K562 (cell line): Measurements from ENCODE around the gene VDAC1. TPM values are rescaled to one million over a fixed set of nuclear protein-coding genes. Genes with fewer than 3 reads are reported as not detected.
A peak's percentile ranks its signal among the peaks of the same experiment; 100 is the strongest.

ENCODE experiments used
- ATAC-seq: fragments of 200-7000 bp; cut with Tn5 transposase; 3 replicates; pipeline ENCODE4 v1.9.1; 2020; ENCODE audit warnings: moderate library complexity
- BruUV-seq: library from RNA; stranded (reverse); fragments of 400-500 nt; replicated peaks from 2 replicates; lab custom pipeline; 2021; lab: Mats Ljungman, UMichigan
- CTCF ChIA-PET: fragments of 300-600 bp; formaldehyde crosslinking; extraction: SDS; loops from one replicate; lab custom pipeline; 2021; ENCODE audit warnings: low intra/inter-chr PET ratio; lab: Yijun Ruan, JAX
- POLR2A ChIA-PET: fragments of 300-600, 350-650 bp; sonication (Branson Sonifier 250); formaldehyde crosslinking; extraction: SDS; loops from one replicate; lab custom pipeline; 2021; ENCODE audit warnings: antibody characterized with exemption, inconsistent platforms; lab: Yijun Ruan, JAX
- DNase-seq, 4 experiments: peaks; one replicate each; pipeline versions ENCODE4 v3.0.0 to v3.0.0-alpha.2; 2011 to 2018; ENCODE audit warnings: low spot score in 3 of 4, mixed read lengths in 3 of 4; ENCODE audit errors: extremely low read depth in 1 of 4
- FAIRE-seq: peaks from 2 replicates; lab custom pipeline; 2011; peaks lifted over from hg19 to GRCh38; lab: Jason Lieb, UNC
- H2AFZ ChIP-seq: 2 replicates; pipeline ENCODE4 v1.6.0; 2011; ENCODE audit warnings: low read depth, low read length, control low read depth, inconsistent platforms
- H3K27ac ChIP-seq: fragments of 200-600 bp; 3 replicates; pipeline ENCODE4 v1.8.0; 2011; ENCODE audit warnings: low read depth, mild to moderate bottlenecking, control low read depth, inconsistent platforms, low read length, moderate library complexity, mixed read lengths; ENCODE audit errors: extremely low read depth
- H3K27me3 ChIP-seq, 2 experiments: fragments of 300-600 bp in 1 of 2; 2 replicates in 1 of 2; 3 replicates in 1 of 2; pipeline versions ENCODE4 v1.6.0 to v1.8.0; 2011; ENCODE audit warnings: inconsistent platforms in 2 of 2, low read length in 2 of 2, mild to moderate bottlenecking in 1 of 2, mixed read lengths in 1 of 2, moderate library complexity in 1 of 2; ENCODE audit not compliant: control insufficient read depth in 2 of 2, insufficient read depth in 2 of 2
- H3K36me3 ChIP-seq: fragments of 300-600 bp; 3 replicates; pipeline ENCODE4 v1.8.0; 2011; ENCODE audit warnings: mild to moderate bottlenecking, low read length, inconsistent platforms; ENCODE audit not compliant: control insufficient read depth, insufficient read depth
- H3K4me1 ChIP-seq, 2 experiments: fragments of 200-600 bp in 1 of 2; replicated peaks in 1 of 2; 2 replicates in 1 of 2; 3 replicates in 1 of 2; pipeline versions ENCODE4 v1.5.1 to v1.8.0; 2011; ENCODE audit warnings: inconsistent platforms in 2 of 2, low read length in 2 of 2, mild to moderate bottlenecking in 1 of 2, mixed read lengths in 1 of 2, moderate library complexity in 1 of 2; ENCODE audit not compliant: control insufficient read depth in 2 of 2, insufficient read depth in 2 of 2
- H3K4me2 ChIP-seq: 2 replicates; pipeline ENCODE4 v1.6.1; 2011; ENCODE audit warnings: low read length, control low read depth, inconsistent platforms, mixed read lengths; ENCODE audit not compliant: insufficient read depth
- H3K4me3 ChIP-seq: fragments of 200-600 bp; sonication (generic), shearing (Covaris generic); 2 replicates; pipeline ENCODE4 v1.5.1; 2016; ENCODE audit warnings: control low read depth, inconsistent platforms
- H3K79me2 ChIP-seq: fragments of 200-600 bp; 3 replicates; pipeline ENCODE4 v1.8.0; 2011; ENCODE audit warnings: low read length, inconsistent platforms; ENCODE audit not compliant: control insufficient read depth, insufficient read depth
- H3K9ac ChIP-seq, 2 experiments: 2 replicates each; pipeline versions ENCODE4 v1.6.0 to v1.6.1; 2011; ENCODE audit warnings: low read depth in 2 of 2, low read length in 2 of 2, control low read depth in 1 of 2, inconsistent platforms in 1 of 2, mild to moderate bottlenecking in 1 of 2, mixed read lengths in 1 of 2; ENCODE audit not compliant: insufficient read depth in 1 of 2
- H3K9me1 ChIP-seq: one replicate; pipeline ENCODE4 v1.6.0; 2011; ENCODE audit warnings: inconsistent platforms, mild to moderate bottlenecking, low read length, moderate library complexity; ENCODE audit not compliant: control insufficient read depth, insufficient read depth
- H3K9me3 ChIP-seq: replicated peaks from 2 replicates; pipeline ENCODE4 v1.5.1; 2011; ENCODE audit warnings: low read depth, low read length, inconsistent platforms; ENCODE audit not compliant: control insufficient read depth, insufficient read depth
- H4K20me1 ChIP-seq: replicated peaks from 2 replicates; pipeline ENCODE4 v1.6.1; 2011; ENCODE audit warnings: low read length, inconsistent platforms, mixed read lengths; ENCODE audit not compliant: control insufficient read depth, insufficient read depth
- FOSL1 ChIP-seq: fragments of 200-800 bp; sonication (Bioruptor generic); conservative IDR thresholded peaks from 2 replicates; pipeline ENCODE4 v1.6.1; 2016; ENCODE audit warnings: missing genetic modification characterization, missing compliant biosample characterization
- LARP7 ChIP-seq: fragments of 450-650 bp; IDR thresholded peaks from 2 replicates; pipeline ENCODE4 v1.6.1; 2016
- MCM7 ChIP-seq, 2 experiments: fragments of 450-650 bp; IDR thresholded peaks; 2 replicates each; pipeline ENCODE4 v1.6.1; 2016 to 2018
- NFRKB ChIP-seq: fragments of 450-650 bp; IDR thresholded peaks from 2 replicates; pipeline ENCODE4 v1.6.1; 2016; ENCODE audit warnings: low read depth
- PHF20 ChIP-seq: fragments of 450-650 bp; IDR thresholded peaks from 2 replicates; pipeline ENCODE4 v1.6.1; 2018; ENCODE audit not compliant: partially characterized antibody
- TBL1XR1 ChIP-seq, 2 experiments: IDR thresholded peaks; 2 replicates each; pipeline ENCODE4 v1.6.1; 2012; ENCODE audit warnings: improper control_type of control experiment in 2 of 2, low read length in 2 of 2, mild to moderate bottlenecking in 1 of 2
- TFAM ChIP-seq: fragments of 250-450 bp; sonication (Bioruptor Pico); conservative IDR thresholded peaks from 2 replicates; pipeline ENCODE4 v1.5.0; 2021; ENCODE audit warnings: mild to moderate bottlenecking, moderate library complexity
- ZFP30 ChIP-seq: fragments of 250-450 bp; sonication (Bioruptor Pico); IDR thresholded peaks from 2 replicates; pipeline ENCODE4 v1.8.0; 2022; ENCODE audit warnings: moderate library complexity, mild to moderate bottlenecking, inconsistent platforms, borderline replicate concordance
- ZNF134 ChIP-seq: fragments of 250-450 bp; sonication (Bioruptor Pico); conservative IDR thresholded peaks from 2 replicates; pipeline ENCODE4 v1.4.0; 2020
- ZNF143 ChIP-seq: sonication (generic); formaldehyde crosslinking; IDR thresholded peaks from 2 replicates; pipeline ENCODE4 v1.9.0; 2022; ENCODE audit warnings: mild to moderate bottlenecking, missing genetic modification reagents
- ZNF174 ChIP-seq: fragments of 250-450 bp; sonication (Bioruptor Pico); IDR thresholded peaks from 2 replicates; pipeline ENCODE4 v1.4.0; 2020; ENCODE audit warnings: mild to moderate bottlenecking
- ZNF184 ChIP-seq: sonication (generic); formaldehyde crosslinking; IDR thresholded peaks from 2 replicates; pipeline ENCODE4 v1.5.0; 2020; ENCODE audit warnings: missing genetic modification reagents
- ZNF445 ChIP-seq: fragments of 250-450 bp; sonication (Bioruptor Pico); IDR thresholded peaks from 2 replicates; pipeline ENCODE4 v1.4.0; 2020; ENCODE audit warnings: low read depth, mild to moderate bottlenecking, moderate library complexity
- WGBS: fragments of 100-300 bp; shearing (Covaris generic); methylation state at CpG from one replicate; pipeline ENCODE4 v1.1.6; 2016; ENCODE audit warnings: low coverage, mixed read lengths; ENCODE audit not compliant: insufficient coverage; ENCODE audit errors: missing lambda C conversion rate; 5-methylcytosine and 5-hydroxymethylcytosine counted together
- in situ Hi-C: fragments of 300-500 bp; cut with MboI; formaldehyde crosslinking; loops from 4 replicates; pipeline ENCODE4 v1.15.0; 2018; ENCODE audit warnings: inconsistent platforms, mixed read lengths
- intact Hi-C: fragments of 100-400 bp; cut with micrococcal nuclease; formaldehyde crosslinking; loops from 2 replicates; pipeline ENCODE4 v1.14.2; 2022
- polyA plus RNA-seq, 8 experiments: library from polyadenylated mRNA; depleted of rRNA in 4 of 8; stranded (reverse) in 5 of 8; unstranded in 3 of 8; fragments of >200 nt; fragmentation: Nextera tagmentation in 2 of 8; fragmentation: Illumina TruSeq in 1 of 8; extraction: Ambion mirVana in 2 of 8; extraction: Trizol in 1 of 8; gene quantifications; 2 replicates each; pipeline versions ENCODE4 v1.2.1 to v1.2.3, GENCODE V29; 2011 to 2014; ENCODE audit warnings: inconsistent platforms in 1 of 8, missing spikeins in 1 of 8
- total RNA-seq, 7 experiments: library from RNA; depleted of rRNA in 6 of 7; stranded (reverse); fragments of >200 nt in 6 of 7; fragmentation: Illumina TruSeq in 2 of 7; extraction: Trizol in 2 of 7; gene quantifications; 2 replicates each; pipeline versions ENCODE4 v1.2.1 to v1.2.3, GENCODE V29; 2011 to 2021; ENCODE audit warnings: low replicate concordance in 1 of 7
- TF ChIP-seq, protein P1 (sequence below): fragments of 250-450 bp; sonication (Bioruptor Pico); IDR thresholded peaks from 2 replicates; pipeline ENCODE4 v1.5.0; 2020; ENCODE audit warnings: mild to moderate bottlenecking, borderline replicate concordance
- TF ChIP-seq, protein P2 (sequence below): sonication (generic); formaldehyde crosslinking; IDR thresholded peaks from 2 replicates; pipeline ENCODE4 v1.8.0; 2023; ENCODE audit warnings: mild to moderate bottlenecking, missing genetic modification reagents
- TF ChIP-seq, protein P3 (sequence below): fragments of 250-450 bp; sonication (Bioruptor Pico); IDR thresholded peaks from 2 replicates; pipeline ENCODE4 v1.8.0; 2021; ENCODE audit warnings: mild to moderate bottlenecking, moderate library complexity

VDAC1 gene
- total and polyA plus RNA-seq, 9 of the 15 experiments (the other 6 are each of a cell fraction or from before 2014, with no cell fraction given) = 168 to 366 (median 293) TPM

DNA sequence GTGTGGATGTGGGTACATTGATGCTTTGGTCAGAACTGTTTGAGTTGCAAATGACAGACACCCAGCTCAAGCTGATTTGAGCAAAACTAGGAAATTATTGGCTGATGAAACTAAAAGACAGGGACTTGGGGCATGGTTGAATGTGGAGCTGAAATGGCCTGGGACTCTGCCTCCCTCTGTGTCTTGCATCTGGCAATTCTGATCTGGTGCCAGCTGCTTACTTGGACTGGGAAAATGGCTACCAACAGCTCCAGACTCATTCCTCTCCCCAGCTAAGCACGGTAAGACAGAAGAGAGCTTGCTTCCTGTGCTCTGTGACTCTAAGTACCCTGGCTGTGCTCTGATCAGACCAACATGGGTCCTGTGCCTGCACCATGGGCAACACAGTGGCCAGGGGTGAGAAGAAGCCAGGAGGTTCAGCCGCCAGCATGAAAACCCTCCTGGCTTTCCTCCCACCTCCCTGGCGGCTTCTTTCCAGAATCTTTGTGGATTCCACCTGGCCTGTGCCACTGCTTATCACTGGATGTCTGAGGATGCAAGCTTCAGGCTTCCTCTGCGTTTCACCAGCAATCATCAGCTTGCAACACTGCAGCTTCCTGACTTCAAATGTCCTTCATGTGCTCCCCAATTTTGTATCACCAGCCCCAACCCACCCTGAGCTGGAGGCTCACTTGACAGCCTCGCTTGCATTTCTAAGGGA lies 80.4 kb downstream of the VDAC1 start:
- intact Hi-C loops = no loop called here
- in situ Hi-C loops = no loop called here
- no peaks in the 10 kb centered on the region for H3K9me3 ChIP-seq
- no peak; the same call in 2 of the 3 replicates for ATAC-seq
- POLR2A ChIA-PET = interaction anchor here (0.8 to 1.1 kb wide), 2 partner anchors 11 to 22 kb away, joined by 3 read pairs; no protein-coding TSS in a partner anchor
- peak; percentile 40 for FAIRE-seq
- peak overlapping the region; percentile 8; the same call in 1 of the 2 replicates for H3K4me2 ChIP-seq
- WGBS = 26% methylated on average over 5 of the region's 5 CpGs
- H3K79me2 ChIP-seq = no peaks in the 10 kb centered on the region
- CTCF ChIA-PET = interaction anchor here (0.6 kb wide), 2 partner anchors 11 to 12 kb away, joined by 3 to 5 read pairs; no protein-coding TSS in a partner anchor
- H3K36me3 ChIP-seq = no peaks in the 10 kb centered on the region
- peaks cover 7 to 11% of the 10 kb centered on the region in 2 experiments; a peak in 4 of 5 replicates for H3K4me1 ChIP-seq
- H3K9ac ChIP-seq = peak overlapping the region in 1 of 2 experiments; percentile 49; a peak in 1 of 4 replicates
- no peak for DNase-seq
- H3K4me3 ChIP-seq = no peak overlapping the region
- no peak overlapping the region for H3K27ac ChIP-seq
- BruUV-seq = no TSS peak
- H2AFZ ChIP-seq = peak overlapping the region; percentile 66; the same call in 1 of the 2 replicates
- no peaks in the 10 kb centered on the region for H4K20me1 ChIP-seq
- H3K27me3 ChIP-seq = no peaks in the 10 kb centered on the region
- H3K9me1 ChIP-seq = no peaks in the 10 kb centered on the region
- TF ChIP-seq MCM7 (IDR thresholded peaks at IDR 0.05) (no peak), ZNF445 (CRISPR knock-in tag) (no peak), TBL1XR1 (IDR thresholded peaks at IDR 0.05; ENCODE audit: low read length in 2 of 2) (no peak), PHF20 (no peak), LARP7 (no peak), ZNF143 (no peak), NFRKB (no peak), ZNF184 (CRISPR knock-in tag) (no peak), ZNF134 (CRISPR knock-in tag) (no peak), ZFP30 (CRISPR knock-in tag) (no peak), FOSL1 (tag) (no peak), TFAM (CRISPR knock-in tag) (no peak), ZNF174 (CRISPR knock-in tag) (no peak)
- TF ChIP-seq, protein P1, sequence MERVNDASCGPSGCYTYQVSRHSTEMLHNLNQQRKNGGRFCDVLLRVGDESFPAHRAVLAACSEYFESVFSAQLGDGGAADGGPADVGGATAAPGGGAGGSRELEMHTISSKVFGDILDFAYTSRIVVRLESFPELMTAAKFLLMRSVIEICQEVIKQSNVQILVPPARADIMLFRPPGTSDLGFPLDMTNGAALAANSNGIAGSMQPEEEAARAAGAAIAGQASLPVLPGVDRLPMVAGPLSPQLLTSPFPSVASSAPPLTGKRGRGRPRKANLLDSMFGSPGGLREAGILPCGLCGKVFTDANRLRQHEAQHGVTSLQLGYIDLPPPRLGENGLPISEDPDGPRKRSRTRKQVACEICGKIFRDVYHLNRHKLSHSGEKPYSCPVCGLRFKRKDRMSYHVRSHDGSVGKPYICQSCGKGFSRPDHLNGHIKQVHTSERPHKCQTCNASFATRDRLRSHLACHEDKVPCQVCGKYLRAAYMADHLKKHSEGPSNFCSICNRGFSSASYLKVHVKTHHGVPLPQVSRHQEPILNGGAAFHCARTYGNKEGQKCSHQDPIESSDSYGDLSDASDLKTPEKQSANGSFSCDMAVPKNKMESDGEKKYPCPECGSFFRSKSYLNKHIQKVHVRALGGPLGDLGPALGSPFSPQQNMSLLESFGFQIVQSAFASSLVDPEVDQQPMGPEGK = no peak
- TF ChIP-seq, protein P2, sequence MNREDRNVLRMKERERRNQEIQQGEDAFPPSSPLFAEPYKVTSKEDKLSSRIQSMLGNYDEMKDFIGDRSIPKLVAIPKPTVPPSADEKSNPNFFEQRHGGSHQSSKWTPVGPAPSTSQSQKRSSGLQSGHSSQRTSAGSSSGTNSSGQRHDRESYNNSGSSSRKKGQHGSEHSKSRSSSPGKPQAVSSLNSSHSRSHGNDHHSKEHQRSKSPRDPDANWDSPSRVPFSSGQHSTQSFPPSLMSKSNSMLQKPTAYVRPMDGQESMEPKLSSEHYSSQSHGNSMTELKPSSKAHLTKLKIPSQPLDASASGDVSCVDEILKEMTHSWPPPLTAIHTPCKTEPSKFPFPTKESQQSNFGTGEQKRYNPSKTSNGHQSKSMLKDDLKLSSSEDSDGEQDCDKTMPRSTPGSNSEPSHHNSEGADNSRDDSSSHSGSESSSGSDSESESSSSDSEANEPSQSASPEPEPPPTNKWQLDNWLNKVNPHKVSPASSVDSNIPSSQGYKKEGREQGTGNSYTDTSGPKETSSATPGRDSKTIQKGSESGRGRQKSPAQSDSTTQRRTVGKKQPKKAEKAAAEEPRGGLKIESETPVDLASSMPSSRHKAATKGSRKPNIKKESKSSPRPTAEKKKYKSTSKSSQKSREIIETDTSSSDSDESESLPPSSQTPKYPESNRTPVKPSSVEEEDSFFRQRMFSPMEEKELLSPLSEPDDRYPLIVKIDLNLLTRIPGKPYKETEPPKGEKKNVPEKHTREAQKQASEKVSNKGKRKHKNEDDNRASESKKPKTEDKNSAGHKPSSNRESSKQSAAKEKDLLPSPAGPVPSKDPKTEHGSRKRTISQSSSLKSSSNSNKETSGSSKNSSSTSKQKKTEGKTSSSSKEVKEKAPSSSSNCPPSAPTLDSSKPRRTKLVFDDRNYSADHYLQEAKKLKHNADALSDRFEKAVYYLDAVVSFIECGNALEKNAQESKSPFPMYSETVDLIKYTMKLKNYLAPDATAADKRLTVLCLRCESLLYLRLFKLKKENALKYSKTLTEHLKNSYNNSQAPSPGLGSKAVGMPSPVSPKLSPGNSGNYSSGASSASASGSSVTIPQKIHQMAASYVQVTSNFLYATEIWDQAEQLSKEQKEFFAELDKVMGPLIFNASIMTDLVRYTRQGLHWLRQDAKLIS (CRISPR knock-in tag) = no peak
- TF ChIP-seq, protein P3, sequence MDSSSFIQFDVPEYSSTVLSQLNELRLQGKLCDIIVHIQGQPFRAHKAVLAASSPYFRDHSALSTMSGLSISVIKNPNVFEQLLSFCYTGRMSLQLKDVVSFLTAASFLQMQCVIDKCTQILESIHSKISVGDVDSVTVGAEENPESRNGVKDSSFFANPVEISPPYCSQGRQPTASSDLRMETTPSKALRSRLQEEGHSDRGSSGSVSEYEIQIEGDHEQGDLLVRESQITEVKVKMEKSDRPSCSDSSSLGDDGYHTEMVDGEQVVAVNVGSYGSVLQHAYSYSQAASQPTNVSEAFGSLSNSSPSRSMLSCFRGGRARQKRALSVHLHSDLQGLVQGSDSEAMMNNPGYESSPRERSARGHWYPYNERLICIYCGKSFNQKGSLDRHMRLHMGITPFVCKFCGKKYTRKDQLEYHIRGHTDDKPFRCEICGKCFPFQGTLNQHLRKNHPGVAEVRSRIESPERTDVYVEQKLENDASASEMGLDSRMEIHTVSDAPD = no peak
